Measurements from ENCODE around the gene NEDD4.

DNA sequence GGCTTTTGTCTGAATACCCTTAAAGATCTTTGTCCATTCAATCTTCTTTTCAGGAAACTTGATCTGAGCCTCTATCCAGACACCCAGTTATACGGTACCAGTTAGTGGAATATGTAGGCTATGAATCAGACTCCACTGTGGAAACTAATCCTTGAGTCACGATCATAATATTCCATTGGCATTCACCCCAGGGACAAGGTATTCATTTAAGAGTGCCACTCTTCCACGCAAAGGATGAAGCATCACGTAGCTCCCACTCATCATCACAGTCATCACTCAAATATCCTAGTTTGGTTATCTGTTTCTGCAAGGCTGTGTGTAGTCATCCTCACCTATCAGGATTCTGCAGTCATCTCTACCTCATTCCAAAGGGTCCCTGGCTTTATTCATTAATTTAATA, 85.6 kb downstream of the NEDD4 start:
- TF ChIP-seq, protein P1, sequence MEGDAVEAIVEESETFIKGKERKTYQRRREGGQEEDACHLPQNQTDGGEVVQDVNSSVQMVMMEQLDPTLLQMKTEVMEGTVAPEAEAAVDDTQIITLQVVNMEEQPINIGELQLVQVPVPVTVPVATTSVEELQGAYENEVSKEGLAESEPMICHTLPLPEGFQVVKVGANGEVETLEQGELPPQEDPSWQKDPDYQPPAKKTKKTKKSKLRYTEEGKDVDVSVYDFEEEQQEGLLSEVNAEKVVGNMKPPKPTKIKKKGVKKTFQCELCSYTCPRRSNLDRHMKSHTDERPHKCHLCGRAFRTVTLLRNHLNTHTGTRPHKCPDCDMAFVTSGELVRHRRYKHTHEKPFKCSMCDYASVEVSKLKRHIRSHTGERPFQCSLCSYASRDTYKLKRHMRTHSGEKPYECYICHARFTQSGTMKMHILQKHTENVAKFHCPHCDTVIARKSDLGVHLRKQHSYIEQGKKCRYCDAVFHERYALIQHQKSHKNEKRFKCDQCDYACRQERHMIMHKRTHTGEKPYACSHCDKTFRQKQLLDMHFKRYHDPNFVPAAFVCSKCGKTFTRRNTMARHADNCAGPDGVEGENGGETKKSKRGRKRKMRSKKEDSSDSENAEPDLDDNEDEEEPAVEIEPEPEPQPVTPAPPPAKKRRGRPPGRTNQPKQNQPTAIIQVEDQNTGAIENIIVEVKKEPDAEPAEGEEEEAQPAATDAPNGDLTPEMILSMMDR (IDR thresholded peaks at IDR 0.05; ENCODE audit: insufficient read depth, low read depth, low read length), result no peak
- no peak for TF ChIP-seq EZH2 (IDR thresholded peaks at IDR 0.05; ENCODE audit: insufficient read depth, low read length)

Data from astrocyte (in vitro differentiated cells and primary cell).